ENCODE results near the gene TRIML1. TPM values are rescaled to one million over a fixed set of nuclear protein-coding genes. Genes with fewer than 3 reads are reported as not detected.

Gene TRIML1
- total and polyA plus RNA-seq, 2 of the 8 experiments (the other 6 are each of a cell fraction or from before 2014, with no cell fraction given) = not detected

DNA sequence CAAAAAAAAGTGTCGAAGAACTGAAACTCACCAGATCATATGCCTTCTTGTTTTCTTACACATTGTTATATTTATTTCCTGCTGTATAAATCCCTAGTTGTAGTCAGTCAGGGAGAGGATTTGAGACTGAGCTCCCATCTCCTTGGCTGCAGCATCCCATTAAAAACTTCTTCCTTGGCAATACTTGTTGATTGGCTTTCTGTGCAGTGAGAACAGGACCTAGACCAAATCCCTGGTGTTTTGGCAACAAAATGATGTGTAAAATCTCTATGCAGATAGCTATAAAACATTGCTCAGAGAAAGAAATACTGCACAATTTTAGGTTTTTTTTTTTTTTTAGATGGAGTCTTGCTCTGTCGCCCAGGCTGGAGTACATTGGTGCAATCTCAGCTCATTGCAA lies 47.9 kb downstream of the TRIML1 start (continued):
- TF ChIP-seq, protein P1, sequence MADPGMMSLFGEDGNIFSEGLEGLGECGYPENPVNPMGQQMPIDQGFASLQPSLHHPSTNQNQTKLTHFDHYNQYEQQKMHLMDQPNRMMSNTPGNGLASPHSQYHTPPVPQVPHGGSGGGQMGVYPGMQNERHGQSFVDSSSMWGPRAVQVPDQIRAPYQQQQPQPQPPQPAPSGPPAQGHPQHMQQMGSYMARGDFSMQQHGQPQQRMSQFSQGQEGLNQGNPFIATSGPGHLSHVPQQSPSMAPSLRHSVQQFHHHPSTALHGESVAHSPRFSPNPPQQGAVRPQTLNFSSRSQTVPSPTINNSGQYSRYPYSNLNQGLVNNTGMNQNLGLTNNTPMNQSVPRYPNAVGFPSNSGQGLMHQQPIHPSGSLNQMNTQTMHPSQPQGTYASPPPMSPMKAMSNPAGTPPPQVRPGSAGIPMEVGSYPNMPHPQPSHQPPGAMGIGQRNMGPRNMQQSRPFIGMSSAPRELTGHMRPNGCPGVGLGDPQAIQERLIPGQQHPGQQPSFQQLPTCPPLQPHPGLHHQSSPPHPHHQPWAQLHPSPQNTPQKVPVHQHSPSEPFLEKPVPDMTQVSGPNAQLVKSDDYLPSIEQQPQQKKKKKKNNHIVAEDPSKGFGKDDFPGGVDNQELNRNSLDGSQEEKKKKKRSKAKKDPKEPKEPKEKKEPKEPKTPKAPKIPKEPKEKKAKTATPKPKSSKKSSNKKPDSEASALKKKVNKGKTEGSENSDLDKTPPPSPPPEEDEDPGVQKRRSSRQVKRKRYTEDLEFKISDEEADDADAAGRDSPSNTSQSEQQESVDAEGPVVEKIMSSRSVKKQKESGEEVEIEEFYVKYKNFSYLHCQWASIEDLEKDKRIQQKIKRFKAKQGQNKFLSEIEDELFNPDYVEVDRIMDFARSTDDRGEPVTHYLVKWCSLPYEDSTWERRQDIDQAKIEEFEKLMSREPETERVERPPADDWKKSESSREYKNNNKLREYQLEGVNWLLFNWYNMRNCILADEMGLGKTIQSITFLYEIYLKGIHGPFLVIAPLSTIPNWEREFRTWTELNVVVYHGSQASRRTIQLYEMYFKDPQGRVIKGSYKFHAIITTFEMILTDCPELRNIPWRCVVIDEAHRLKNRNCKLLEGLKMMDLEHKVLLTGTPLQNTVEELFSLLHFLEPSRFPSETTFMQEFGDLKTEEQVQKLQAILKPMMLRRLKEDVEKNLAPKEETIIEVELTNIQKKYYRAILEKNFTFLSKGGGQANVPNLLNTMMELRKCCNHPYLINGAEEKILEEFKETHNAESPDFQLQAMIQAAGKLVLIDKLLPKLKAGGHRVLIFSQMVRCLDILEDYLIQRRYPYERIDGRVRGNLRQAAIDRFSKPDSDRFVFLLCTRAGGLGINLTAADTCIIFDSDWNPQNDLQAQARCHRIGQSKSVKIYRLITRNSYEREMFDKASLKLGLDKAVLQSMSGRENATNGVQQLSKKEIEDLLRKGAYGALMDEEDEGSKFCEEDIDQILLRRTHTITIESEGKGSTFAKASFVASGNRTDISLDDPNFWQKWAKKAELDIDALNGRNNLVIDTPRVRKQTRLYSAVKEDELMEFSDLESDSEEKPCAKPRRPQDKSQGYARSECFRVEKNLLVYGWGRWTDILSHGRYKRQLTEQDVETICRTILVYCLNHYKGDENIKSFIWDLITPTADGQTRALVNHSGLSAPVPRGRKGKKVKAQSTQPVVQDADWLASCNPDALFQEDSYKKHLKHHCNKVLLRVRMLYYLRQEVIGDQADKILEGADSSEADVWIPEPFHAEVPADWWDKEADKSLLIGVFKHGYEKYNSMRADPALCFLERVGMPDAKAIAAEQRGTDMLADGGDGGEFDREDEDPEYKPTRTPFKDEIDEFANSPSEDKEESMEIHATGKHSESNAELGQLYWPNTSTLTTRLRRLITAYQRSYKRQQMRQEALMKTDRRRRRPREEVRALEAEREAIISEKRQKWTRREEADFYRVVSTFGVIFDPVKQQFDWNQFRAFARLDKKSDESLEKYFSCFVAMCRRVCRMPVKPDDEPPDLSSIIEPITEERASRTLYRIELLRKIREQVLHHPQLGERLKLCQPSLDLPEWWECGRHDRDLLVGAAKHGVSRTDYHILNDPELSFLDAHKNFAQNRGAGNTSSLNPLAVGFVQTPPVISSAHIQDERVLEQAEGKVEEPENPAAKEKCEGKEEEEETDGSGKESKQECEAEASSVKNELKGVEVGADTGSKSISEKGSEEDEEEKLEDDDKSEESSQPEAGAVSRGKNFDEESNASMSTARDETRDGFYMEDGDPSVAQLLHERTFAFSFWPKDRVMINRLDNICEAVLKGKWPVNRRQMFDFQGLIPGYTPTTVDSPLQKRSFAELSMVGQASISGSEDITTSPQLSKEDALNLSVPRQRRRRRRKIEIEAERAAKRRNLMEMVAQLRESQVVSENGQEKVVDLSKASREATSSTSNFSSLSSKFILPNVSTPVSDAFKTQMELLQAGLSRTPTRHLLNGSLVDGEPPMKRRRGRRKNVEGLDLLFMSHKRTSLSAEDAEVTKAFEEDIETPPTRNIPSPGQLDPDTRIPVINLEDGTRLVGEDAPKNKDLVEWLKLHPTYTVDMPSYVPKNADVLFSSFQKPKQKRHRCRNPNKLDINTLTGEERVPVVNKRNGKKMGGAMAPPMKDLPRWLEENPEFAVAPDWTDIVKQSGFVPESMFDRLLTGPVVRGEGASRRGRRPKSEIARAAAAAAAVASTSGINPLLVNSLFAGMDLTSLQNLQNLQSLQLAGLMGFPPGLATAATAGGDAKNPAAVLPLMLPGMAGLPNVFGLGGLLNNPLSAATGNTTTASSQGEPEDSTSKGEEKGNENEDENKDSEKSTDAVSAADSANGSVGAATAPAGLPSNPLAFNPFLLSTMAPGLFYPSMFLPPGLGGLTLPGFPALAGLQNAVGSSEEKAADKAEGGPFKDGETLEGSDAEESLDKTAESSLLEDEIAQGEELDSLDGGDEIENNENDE (IDR thresholded peaks at IDR 0.05; ENCODE audit: insufficient replicate concordance, low read length) = no peak
- no peak for TF ChIP-seq TAF7 (optimal IDR thresholded peaks at IDR 0.05; ENCODE audit: borderline replicate concordance, low read depth, low read length)

All from H1 (cell line).